ENCODE data around the gene MARK1. TPM values are rescaled to one million over a fixed set of nuclear protein-coding genes. Genes with fewer than 3 reads are reported as not detected.
"Not testable (repeated sequence)": the region's sequence is repeated elsewhere in the genome, so short reads cannot be mapped to it uniquely, and the experiment has no call there.

Gene MARK1
- total RNA-seq, 4 donors from 2014 or later, result 4.3 to 6.8 (median 5.4) TPM

DNA sequence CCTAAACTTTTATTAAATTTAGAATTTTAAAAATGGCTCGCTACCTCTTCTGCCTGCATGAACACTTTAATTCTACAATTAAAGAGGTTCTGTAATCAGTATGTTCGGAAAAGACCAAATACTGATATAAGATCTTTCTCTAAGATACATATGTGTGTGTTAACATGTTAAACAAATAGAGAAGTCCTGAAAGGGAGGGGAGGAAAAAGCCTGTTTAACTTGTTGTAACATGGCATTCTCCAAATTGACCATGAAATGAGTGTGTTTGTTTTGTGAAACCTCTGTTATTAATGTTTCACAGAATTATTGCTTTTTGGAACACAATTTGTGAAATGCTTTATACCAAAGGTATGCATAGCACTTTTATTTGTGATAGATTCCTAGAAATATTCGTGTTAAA lies 77.0 kb downstream of the MARK1 start:
- Histone ChIP-seq H3K27ac (no peak overlapping the region), H3K27me3 (no peaks in the 10 kb centered on the region), H3K4me1 (no peaks in the 10 kb centered on the region), H3K9me3 (no peaks in the 10 kb centered on the region), H3K36me3 (no peaks in the 10 kb centered on the region), H3K4me3 (no peak overlapping the region)
- in situ Hi-C loops (cut with MboI; ENCODE audit: low pct_ligation_motif_present in 1 of 4, low pct_unique_long_range_greater_than_20kb in 1 of 4, low sequenced_read_pairs in 3 of 4) (no loop called here), intact Hi-C loops (cut with DNase I; ENCODE audit: low total_unique reads) (no loop called here)
- no peak for DNase-seq
- TF ChIP-seq EP300 (IDR thresholded peaks at IDR 0.05; ENCODE audit: low read depth), result no peak
- no peak for TF ChIP-seq POLR2A (IDR thresholded peaks at IDR 0.05)
- TF ChIP-seq POLR2AphosphoS5 (IDR thresholded peaks at IDR 0.05), result no peak
- TF ChIP-seq, protein P1, sequence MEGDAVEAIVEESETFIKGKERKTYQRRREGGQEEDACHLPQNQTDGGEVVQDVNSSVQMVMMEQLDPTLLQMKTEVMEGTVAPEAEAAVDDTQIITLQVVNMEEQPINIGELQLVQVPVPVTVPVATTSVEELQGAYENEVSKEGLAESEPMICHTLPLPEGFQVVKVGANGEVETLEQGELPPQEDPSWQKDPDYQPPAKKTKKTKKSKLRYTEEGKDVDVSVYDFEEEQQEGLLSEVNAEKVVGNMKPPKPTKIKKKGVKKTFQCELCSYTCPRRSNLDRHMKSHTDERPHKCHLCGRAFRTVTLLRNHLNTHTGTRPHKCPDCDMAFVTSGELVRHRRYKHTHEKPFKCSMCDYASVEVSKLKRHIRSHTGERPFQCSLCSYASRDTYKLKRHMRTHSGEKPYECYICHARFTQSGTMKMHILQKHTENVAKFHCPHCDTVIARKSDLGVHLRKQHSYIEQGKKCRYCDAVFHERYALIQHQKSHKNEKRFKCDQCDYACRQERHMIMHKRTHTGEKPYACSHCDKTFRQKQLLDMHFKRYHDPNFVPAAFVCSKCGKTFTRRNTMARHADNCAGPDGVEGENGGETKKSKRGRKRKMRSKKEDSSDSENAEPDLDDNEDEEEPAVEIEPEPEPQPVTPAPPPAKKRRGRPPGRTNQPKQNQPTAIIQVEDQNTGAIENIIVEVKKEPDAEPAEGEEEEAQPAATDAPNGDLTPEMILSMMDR (IDR thresholded peaks at IDR 0.05), result no peak
- 83 to 90% methylated on average over 3 of the region's 3 CpGs for WGBS, 2 donors (ENCODE audit: low coverage in 1 of 2)

DNA sequence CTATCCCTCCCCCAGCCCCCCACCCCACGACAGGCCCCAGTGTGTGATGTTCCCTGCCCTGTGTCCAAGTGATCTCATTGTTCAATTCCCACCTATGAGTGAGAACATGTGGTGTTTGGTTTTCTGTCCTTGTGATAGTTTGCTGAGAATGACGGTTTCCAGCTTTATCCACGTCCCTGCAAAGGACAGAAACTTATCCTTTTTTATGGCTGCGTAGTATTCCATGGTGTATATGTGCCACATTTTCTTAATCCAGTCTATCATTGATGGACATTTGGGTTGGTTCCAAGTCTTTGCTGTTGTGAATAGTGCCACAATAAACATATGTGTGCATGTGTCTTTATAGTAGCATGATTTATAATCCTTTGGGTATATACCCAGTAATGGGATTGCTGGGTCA lies 77.7 kb downstream of the MARK1 start:
- H3K9me3 ChIP-seq; H3K27me3 ChIP-seq; intact Hi-C loops (cut with DNase I; ENCODE audit: low total_unique reads); H3K36me3 ChIP-seq; H3K27ac ChIP-seq; DNase-seq; H3K4me3 ChIP-seq; H3K4me1 ChIP-seq; in situ Hi-C loops (cut with MboI; ENCODE audit: low pct_ligation_motif_present in 1 of 4, low pct_unique_long_range_greater_than_20kb in 1 of 4, low sequenced_read_pairs in 3 of 4): not testable (repeated sequence)
- 78 to 100% methylated on average over 1 to 4 of the region's 4 CpGs for WGBS, 2 donors (ENCODE audit: low coverage in 1 of 2)

DNA sequence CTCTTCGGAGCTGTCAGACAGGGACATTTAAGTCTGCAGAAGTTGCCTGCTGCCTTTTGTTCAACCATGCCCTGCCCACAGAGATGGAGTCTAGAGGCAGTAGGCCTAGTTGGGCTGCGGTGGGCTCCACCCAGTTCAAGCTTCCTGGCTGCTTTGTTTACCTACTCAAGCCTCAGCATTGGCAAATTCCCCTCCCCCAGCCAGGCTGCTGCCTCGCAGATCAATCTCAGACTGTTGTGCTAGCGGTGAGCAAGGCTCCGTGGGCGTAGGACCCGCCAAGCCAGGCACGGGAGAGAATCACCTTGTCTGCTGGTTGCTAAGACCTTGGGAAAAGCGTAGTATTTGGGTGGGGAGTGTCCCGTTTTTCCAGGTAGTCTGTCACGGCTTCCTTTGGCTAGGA lies 83.2 kb downstream of the MARK1 start:
- not testable (repeated sequence) for H3K27me3 ChIP-seq

DNA sequence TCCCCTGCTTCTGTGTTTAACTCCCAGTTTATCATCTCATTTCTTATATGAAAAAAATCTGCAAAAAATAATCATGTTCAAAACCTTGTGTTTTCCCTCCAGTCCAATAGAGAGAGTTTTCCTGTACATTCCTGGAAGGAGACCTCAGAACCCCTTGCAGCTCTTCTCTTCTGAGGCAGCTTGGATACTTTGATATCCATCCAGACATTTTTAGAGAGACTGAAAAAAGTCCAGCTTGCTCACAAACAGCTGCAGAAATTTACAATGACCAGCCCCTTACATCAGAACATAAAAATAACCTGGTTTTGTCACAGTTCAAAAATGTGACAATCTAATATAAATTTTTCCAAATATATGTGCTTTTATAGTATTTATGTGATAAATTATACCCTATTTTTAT lies 88.9 kb downstream of the MARK1 start:
- H3K4me3 ChIP-seq, result no peak overlapping the region
- in situ Hi-C loops (cut with MboI; ENCODE audit: low pct_ligation_motif_present in 1 of 4, low pct_unique_long_range_greater_than_20kb in 1 of 4, low sequenced_read_pairs in 3 of 4), result no loop called here

More for the DNA sequence above, 83.2 kb downstream of the MARK1 start:
- in situ Hi-C loops (cut with MboI; ENCODE audit: low pct_ligation_motif_present in 1 of 4, low pct_unique_long_range_greater_than_20kb in 1 of 4, low sequenced_read_pairs in 3 of 4); H3K9me3 ChIP-seq; H3K36me3 ChIP-seq; intact Hi-C loops (cut with DNase I; ENCODE audit: low total_unique reads); H3K4me1 ChIP-seq; H3K4me3 ChIP-seq; DNase-seq; H3K27ac ChIP-seq: not testable (repeated sequence)
- WGBS, 2 donors (ENCODE audit: low coverage in 1 of 2), result 83% methylated on average over 9 of the region's 11 CpGs; no CpG with 5 or more reads in 1 of the 2 donors

DNA sequence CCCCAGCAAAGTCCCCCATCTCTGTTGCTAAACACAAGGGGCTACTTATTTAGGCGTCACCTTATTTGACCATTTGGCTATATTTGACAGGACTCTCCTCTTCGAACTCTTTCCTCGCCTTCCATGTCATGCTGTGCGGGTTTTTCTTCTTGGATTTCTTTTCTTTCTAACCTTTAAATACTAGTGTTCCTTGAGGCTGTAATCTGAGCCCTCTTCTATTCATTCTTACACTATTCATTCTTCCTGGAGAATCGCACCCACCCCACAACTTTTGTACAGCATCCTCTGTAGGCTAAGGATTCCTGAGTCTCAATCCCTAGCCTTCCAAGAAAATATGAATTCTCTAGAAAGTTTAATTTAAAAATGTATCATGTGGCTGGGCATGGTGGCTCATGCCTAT lies 100.5 kb downstream of the MARK1 start:
- Histone ChIP-seq H3K9me3 (no peaks in the 10 kb centered on the region), H3K27ac (no peak overlapping the region), H3K27me3 (no peaks in the 10 kb centered on the region), H3K4me1 (no peaks in the 10 kb centered on the region), H3K4me3 (no peak overlapping the region), H3K36me3 (no peaks in the 10 kb centered on the region)
- no peak for DNase-seq
- TF ChIP-seq POLR2A (IDR thresholded peaks at IDR 0.05) (no peak), EP300 (IDR thresholded peaks at IDR 0.05; ENCODE audit: low read depth) (no peak), POLR2AphosphoS5 (IDR thresholded peaks at IDR 0.05) (no peak)
- TF ChIP-seq, protein P1 (IDR thresholded peaks at IDR 0.05), result no peak
- 93% methylated on average over 5 of the region's 5 CpGs; no CpG with 5 or more reads in 1 of the 2 donors for WGBS, 2 donors (ENCODE audit: low coverage in 1 of 2)
- intact Hi-C loops (cut with DNase I; ENCODE audit: low total_unique reads), result no loop called here
- in situ Hi-C loops (cut with MboI; ENCODE audit: low pct_ligation_motif_present in 1 of 4, low pct_unique_long_range_greater_than_20kb in 1 of 4, low sequenced_read_pairs in 3 of 4), result no loop called here

More for the DNA sequence above, 88.9 kb downstream of the MARK1 start:
- Histone ChIP-seq H3K27ac (no peak overlapping the region), H3K36me3 (no peaks in the 10 kb centered on the region), H3K4me1 (no peaks in the 10 kb centered on the region), H3K27me3 (no peaks in the 10 kb centered on the region), H3K9me3 (no peaks in the 10 kb centered on the region)
- TF ChIP-seq POLR2A (IDR thresholded peaks at IDR 0.05), result no peak
- TF ChIP-seq POLR2AphosphoS5 (IDR thresholded peaks at IDR 0.05), result no peak
- TF ChIP-seq, protein P1 (IDR thresholded peaks at IDR 0.05), result no peak
- no peak for TF ChIP-seq EP300 (IDR thresholded peaks at IDR 0.05; ENCODE audit: low read depth)
- intact Hi-C loops (cut with DNase I; ENCODE audit: low total_unique reads), result no loop called here
- DNase-seq, result no peak
